Measurements from ENCODE around the gene CNPY4. TPM values are rescaled to one million over a fixed set of nuclear protein-coding genes. Genes with fewer than 3 reads are reported as not detected.

Gene CNPY4
- total and polyA plus RNA-seq, 2 donors (not counting 1 experiment from before 2014, with no cell fraction given) = 8.0 to 13.9 TPM

DNA sequence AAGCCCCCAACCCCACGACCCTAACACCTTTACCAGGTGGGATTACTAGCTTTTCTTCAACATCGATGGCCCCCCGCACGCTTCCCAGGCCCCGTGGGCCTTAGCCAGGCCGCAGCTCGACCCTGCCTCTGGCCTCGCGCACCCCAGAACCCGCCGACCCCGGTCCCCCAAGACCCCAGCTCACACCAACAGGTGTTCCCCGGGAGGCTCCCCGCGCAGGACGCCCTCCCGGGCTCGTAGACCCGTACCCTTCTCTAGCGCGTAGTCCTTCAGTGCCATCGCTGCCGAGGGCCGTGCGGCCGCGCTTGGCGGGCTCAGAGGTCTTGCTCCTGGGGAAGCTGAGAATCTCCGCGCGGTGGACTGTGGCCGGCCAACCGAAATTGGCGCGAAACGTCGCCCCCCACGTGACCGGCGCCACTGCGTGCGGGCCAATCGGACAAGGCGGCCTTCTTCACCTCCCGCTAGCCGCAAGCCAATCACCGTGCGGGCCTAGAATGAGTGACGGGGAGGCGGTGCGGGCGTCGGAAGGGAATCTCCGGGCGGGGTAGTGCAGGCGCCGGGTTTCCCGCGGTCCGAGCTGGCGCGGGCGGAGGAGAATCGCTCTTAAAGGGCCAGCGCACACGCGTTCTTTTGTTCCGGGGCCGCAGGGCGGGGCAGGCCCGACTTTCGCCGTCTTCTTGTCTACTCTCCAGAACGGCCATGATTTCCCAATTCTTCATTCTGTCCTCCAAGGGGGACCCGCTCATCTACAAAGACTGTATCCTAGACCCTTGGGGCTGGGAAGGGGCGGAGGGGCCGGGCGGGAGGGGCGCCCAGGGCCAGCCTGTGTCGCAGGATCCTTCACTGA is 18.2 kb upstream of the CNPY4 start, which contains the start of the genes AP4M1 and MCM7:
TSS of gene AP4M1 (plus strand) at position 628 of the 847 bp plus-strand sequence. CDS start at position 700, 72 bp downstream.
TSS of gene MCM7 (minus strand) at position 382 of the 847 bp plus-strand sequence. CDS start at position 279, 103 bp downstream.
- peak; percentile 97 for DNase-seq
- peak within 1 kb of the TSS; percentile 85 to 92 (median 90) for H3K4me3 ChIP-seq (ENCODE audit: control extremely low read depth in 1 of 5, extremely low read depth in 1 of 5, insufficient read depth in 1 of 5, low read depth in 2 of 5, low read length in 4 of 5)
- peak within 1 kb of the TSS; percentile 93 for H3K9ac ChIP-seq (ENCODE audit: low read length)
- POLR2A ChIA-PET = interaction anchor here (0.5 to 2.8 kb wide), 14 partner anchors 11 to 600 kb away, joined by 3 to 37 read pairs (median 8); partner anchors contain the start of genes COPS6, LAMTOR4, MBLAC1 and TRIM4
- H3K4me1 ChIP-seq (ENCODE audit: control insufficient read depth in 2 of 2, insufficient read depth in 2 of 2, low read length in 2 of 2) = peaks cover 13 to 24% of the 10 kb centered on the region in 2 donors
- CTCF ChIA-PET = interaction anchor here (1.0 to 5.3 kb wide), 8 partner anchors 11 to 511 kb away, joined by 3 to 43 read pairs (median 4); partner anchors contain the start of genes CNPY4, LAMTOR4, MBLAC1 and MOSPD3
- intact Hi-C loops (cut with micrococcal nuclease) = loop anchor here (1.0 kb wide), 4 partner anchors 18 to 47 kb away; partner anchors contain the start of genes CNPY4, LAMTOR4 and TAF6
- H3K4me3 Mint-ChIP-seq = peak within 1 kb of the TSS; percentile 96
- peaks cover 40% of the 10 kb centered on the region for H3K79me2 ChIP-seq (ENCODE audit: control insufficient read depth, insufficient read depth, low read length)
- WGBS (ENCODE audit: insufficient coverage) = under 1% methylated on average over 80 of the region's 80 CpGs
- H3K27ac ChIP-seq (ENCODE audit: low read length in 2 of 2) = peak within 1 kb of the TSS; percentile 60 to 94
- H3K4me1 Mint-ChIP-seq = peaks cover 40% of the 10 kb centered on the region
- peak; percentile 86 for ATAC-seq (ENCODE audit: low read depth)
- peak within 1 kb of the TSS; percentile 93 for H2AFZ ChIP-seq (ENCODE audit: insufficient read depth, low read depth, low read length, poor library complexity, severe bottlenecking)
- H3K9me3 ChIP-seq (ENCODE audit: control extremely low read depth in 1 of 3, control insufficient read depth in 2 of 3, insufficient read depth in 1 of 3, low read length in 2 of 3) = no peaks in the 10 kb centered on the region
- H3K27me3 ChIP-seq (replicated peaks in 1 of 4; ENCODE audit: control extremely low read depth in 1 of 4, control insufficient read depth in 3 of 4, insufficient read depth in 4 of 4, low read length in 3 of 4) = no peaks in the 10 kb centered on the region
- peak within 1 kb of the TSS; percentile 98 for H3K27ac Mint-ChIP-seq
- H3K9me3 Mint-ChIP-seq (ENCODE audit: insufficient read depth) = no peaks in the 10 kb centered on the region
- TF ChIP-seq, protein P1, sequence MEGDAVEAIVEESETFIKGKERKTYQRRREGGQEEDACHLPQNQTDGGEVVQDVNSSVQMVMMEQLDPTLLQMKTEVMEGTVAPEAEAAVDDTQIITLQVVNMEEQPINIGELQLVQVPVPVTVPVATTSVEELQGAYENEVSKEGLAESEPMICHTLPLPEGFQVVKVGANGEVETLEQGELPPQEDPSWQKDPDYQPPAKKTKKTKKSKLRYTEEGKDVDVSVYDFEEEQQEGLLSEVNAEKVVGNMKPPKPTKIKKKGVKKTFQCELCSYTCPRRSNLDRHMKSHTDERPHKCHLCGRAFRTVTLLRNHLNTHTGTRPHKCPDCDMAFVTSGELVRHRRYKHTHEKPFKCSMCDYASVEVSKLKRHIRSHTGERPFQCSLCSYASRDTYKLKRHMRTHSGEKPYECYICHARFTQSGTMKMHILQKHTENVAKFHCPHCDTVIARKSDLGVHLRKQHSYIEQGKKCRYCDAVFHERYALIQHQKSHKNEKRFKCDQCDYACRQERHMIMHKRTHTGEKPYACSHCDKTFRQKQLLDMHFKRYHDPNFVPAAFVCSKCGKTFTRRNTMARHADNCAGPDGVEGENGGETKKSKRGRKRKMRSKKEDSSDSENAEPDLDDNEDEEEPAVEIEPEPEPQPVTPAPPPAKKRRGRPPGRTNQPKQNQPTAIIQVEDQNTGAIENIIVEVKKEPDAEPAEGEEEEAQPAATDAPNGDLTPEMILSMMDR (IDR thresholded peaks at IDR 0.05) = no peak
- no peak for TF ChIP-seq EZH2 (IDR thresholded peaks at IDR 0.05; ENCODE audit: borderline replicate concordance, insufficient read depth, low read depth, low read length, poor library complexity, severe bottlenecking)
- H3K27me3 Mint-ChIP-seq = no peaks in the 10 kb centered on the region
- H3K36me3 ChIP-seq (replicated peaks in 1 of 2; ENCODE audit: control extremely low read depth in 1 of 2, control insufficient read depth in 1 of 2, extremely low read depth in 1 of 2, insufficient read depth in 2 of 2, low read length in 1 of 2) = peaks cover 2 to 34% of the 10 kb centered on the region in 2 experiments
- H4K20me1 ChIP-seq (ENCODE audit: control insufficient read depth, insufficient read depth, low read length, poor library complexity, severe bottlenecking) = peaks cover 17% of the 10 kb centered on the region
- peak within 1 kb of the TSS; percentile 98 for H3K4me2 ChIP-seq (replicated peaks; ENCODE audit: low read depth, low read length, poor library complexity, severe bottlenecking)

Measured in B cell (primary cell).